ENCODE data around the gene VSX2.

DNA sequence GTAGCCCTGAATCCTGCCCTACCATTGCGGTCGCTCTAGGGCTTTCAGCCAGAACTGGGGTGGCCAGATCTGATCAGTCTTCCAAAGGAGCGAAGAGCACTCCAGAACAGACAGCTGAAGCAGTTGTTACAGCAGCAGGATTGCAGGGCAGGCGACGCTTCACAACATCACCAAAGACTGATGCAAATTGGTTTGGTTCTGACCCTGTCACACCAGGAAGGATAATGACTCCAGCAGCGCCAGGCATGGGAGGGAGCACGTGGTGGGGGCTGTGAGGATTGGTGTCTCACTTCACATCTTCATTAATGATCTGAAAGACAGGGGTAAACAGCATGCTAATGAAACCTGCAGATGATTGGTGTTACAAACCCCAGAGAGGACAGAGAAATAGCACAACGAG lies 30.6 kb upstream of the VSX2 start:
- TF ChIP-seq, protein P1, sequence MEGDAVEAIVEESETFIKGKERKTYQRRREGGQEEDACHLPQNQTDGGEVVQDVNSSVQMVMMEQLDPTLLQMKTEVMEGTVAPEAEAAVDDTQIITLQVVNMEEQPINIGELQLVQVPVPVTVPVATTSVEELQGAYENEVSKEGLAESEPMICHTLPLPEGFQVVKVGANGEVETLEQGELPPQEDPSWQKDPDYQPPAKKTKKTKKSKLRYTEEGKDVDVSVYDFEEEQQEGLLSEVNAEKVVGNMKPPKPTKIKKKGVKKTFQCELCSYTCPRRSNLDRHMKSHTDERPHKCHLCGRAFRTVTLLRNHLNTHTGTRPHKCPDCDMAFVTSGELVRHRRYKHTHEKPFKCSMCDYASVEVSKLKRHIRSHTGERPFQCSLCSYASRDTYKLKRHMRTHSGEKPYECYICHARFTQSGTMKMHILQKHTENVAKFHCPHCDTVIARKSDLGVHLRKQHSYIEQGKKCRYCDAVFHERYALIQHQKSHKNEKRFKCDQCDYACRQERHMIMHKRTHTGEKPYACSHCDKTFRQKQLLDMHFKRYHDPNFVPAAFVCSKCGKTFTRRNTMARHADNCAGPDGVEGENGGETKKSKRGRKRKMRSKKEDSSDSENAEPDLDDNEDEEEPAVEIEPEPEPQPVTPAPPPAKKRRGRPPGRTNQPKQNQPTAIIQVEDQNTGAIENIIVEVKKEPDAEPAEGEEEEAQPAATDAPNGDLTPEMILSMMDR (IDR thresholded peaks at IDR 0.05), result no peak
- no peak for TF ChIP-seq POLR2A (IDR thresholded peaks at IDR 0.05)
